Smooth muscle cell (in vitro differentiated cells): ENCODE data around the gene TRIM7. TPM values are rescaled to one million over a fixed set of nuclear protein-coding genes. Genes with fewer than 3 reads are reported as not detected.

Experiments
- DNase-seq: peaks from one replicate; lab custom pipeline; 2025; ENCODE audit not compliant: unreplicated experiment; lab: John Stamatoyannopoulos, UW
- H2AFZ ChIP-seq: fragments of 200-600 bp; sonication (generic); 2 replicates; pipeline ENCODE4 v1.6.0; 2016; ENCODE audit warnings: antibody characterized with exemption, low read depth, mild to moderate bottlenecking
- H3F3A ChIP-seq: fragments of 200-600 bp; sonication (generic); 2 replicates; pipeline ENCODE4 v1.6.0; 2017; ENCODE audit warnings: antibody characterized with exemption, low read depth
- H3K27ac ChIP-seq: fragments of 200-600 bp; sonication (generic); 2 replicates; pipeline ENCODE4 v1.5.1; 2016; ENCODE audit warnings: low read depth, mild to moderate bottlenecking
- H3K27me3 ChIP-seq: fragments of 200-600 bp; sonication (generic); 2 replicates; pipeline ENCODE4 v1.6.1; 2016; ENCODE audit warnings: low read depth, mild to moderate bottlenecking
- H3K36me3 ChIP-seq: fragments of 200-600 bp; sonication (generic); 2 replicates; pipeline ENCODE4 v1.5.1; 2016; ENCODE audit warnings: low read depth
- H3K4me1 ChIP-seq: fragments of 200-600 bp; sonication (generic); 2 replicates; pipeline ENCODE4 v1.5.1; 2016; ENCODE audit warnings: low read depth
- H3K4me2 ChIP-seq: fragments of 200-600 bp; sonication (generic); 2 replicates; pipeline ENCODE4 v1.6.0; 2016; ENCODE audit warnings: mild to moderate bottlenecking
- H3K4me3 ChIP-seq: fragments of 200-600 bp; sonication (generic); 2 replicates; pipeline ENCODE4 v1.5.1; 2016; ENCODE audit warnings: mild to moderate bottlenecking
- H3K79me2 ChIP-seq: fragments of 200-600 bp; sonication (generic); 2 replicates; pipeline ENCODE4 v1.6.0; 2016; ENCODE audit warnings: low read depth, mild to moderate bottlenecking
- H3K9ac ChIP-seq: fragments of 200-600 bp; sonication (generic); 2 replicates; pipeline ENCODE4 v1.6.0; 2016; ENCODE audit warnings: low read depth
- H3K9me3 ChIP-seq: fragments of 200-600 bp; sonication (generic); replicated peaks from 2 replicates; pipeline ENCODE4 v1.5.1; 2016; ENCODE audit warnings: low read depth
- H4K20me1 ChIP-seq: fragments of 200-600 bp; sonication (generic); 2 replicates; pipeline ENCODE4 v1.6.0; 2016; ENCODE audit warnings: low read depth
- WGBS: methylation state at CpG from one replicate; pipeline ENCODE4 v1.1.7; 2016; ENCODE audit warnings: low lambda C conversion rate; 5-methylcytosine and 5-hydroxymethylcytosine counted together
- polyA plus RNA-seq: library from polyadenylated mRNA; unstranded; fragments of >200 nt; fragmentation: Nextera tagmentation; extraction: Ambion mirVana; gene quantifications from 2 replicates; pipeline ENCODE4 v1.2.1, GENCODE V29; 2016
- total RNA-seq: library from RNA; depleted of rRNA; stranded (reverse); fragments of >200 nt; gene quantifications from 2 replicates; pipeline ENCODE4 v1.2.3, GENCODE V29; 2014
- TF ChIP-seq, protein P1 (sequence below): fragments of 200-600 bp; sonication (generic); IDR thresholded peaks from 2 replicates; pipeline ENCODE4 v1.5.1; 2017; ENCODE audit warnings: borderline replicate concordance, mild to moderate bottlenecking, antibody characterized with exemption; ENCODE audit not compliant: insufficient read depth, poor library complexity, severe bottlenecking

Gene TRIM7
- total and polyA plus RNA-seq, 2 experiments from 2014 or later = not detected

DNA sequence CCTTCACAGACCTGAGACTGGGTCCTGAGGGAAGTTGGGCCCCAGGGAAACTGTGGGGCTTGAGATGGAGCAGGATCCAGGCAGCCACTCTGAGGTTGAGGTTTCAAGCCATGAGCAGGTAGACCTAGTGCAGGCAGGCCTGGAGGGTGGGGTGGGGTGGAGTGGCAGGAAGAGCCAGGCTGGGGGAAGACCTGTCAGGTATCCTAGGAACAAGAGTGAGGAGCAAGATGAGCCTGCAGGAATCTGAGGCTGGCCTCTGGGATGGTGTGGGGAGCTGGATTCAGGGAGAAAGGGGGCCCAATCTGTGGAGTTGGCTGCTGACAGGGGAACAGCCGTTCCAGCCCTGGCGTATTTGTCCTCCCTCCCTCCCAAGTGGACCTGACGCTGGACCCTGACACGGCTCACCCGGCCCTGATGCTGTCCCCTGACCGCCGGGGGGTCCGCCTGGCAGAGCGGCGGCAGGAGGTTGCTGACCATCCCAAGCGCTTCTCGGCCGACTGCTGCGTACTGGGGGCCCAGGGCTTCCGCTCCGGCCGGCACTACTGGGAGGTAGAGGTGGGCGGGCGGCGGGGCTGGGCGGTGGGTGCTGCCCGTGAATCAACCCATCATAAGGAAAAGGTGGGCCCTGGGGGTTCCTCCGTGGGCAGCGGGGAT is 28.9 kb upstream of the TRIM7 start:
- no peak overlapping the region for H3K4me2 ChIP-seq
- no peak overlapping the region for H2AFZ ChIP-seq
- peaks cover 7% of the 10 kb centered on the region for H3K79me2 ChIP-seq
- no peak for DNase-seq
- TF ChIP-seq, protein P1, sequence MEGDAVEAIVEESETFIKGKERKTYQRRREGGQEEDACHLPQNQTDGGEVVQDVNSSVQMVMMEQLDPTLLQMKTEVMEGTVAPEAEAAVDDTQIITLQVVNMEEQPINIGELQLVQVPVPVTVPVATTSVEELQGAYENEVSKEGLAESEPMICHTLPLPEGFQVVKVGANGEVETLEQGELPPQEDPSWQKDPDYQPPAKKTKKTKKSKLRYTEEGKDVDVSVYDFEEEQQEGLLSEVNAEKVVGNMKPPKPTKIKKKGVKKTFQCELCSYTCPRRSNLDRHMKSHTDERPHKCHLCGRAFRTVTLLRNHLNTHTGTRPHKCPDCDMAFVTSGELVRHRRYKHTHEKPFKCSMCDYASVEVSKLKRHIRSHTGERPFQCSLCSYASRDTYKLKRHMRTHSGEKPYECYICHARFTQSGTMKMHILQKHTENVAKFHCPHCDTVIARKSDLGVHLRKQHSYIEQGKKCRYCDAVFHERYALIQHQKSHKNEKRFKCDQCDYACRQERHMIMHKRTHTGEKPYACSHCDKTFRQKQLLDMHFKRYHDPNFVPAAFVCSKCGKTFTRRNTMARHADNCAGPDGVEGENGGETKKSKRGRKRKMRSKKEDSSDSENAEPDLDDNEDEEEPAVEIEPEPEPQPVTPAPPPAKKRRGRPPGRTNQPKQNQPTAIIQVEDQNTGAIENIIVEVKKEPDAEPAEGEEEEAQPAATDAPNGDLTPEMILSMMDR = no peak
- 95% methylated on average over 17 of the region's 24 CpGs for WGBS
- no peak overlapping the region for H3K9ac ChIP-seq
- H3K4me3 ChIP-seq = no peak overlapping the region
- H3K27ac ChIP-seq = no peak overlapping the region
- H3K36me3 ChIP-seq = peaks cover 9% of the 10 kb centered on the region
- H3K27me3 ChIP-seq = no peaks in the 10 kb centered on the region
- peaks cover 50% of the 10 kb centered on the region for H3F3A ChIP-seq
- peaks cover 43% of the 10 kb centered on the region for H4K20me1 ChIP-seq
- no peaks in the 10 kb centered on the region for H3K9me3 ChIP-seq
- H3K4me1 ChIP-seq = no peaks in the 10 kb centered on the region

DNA sequence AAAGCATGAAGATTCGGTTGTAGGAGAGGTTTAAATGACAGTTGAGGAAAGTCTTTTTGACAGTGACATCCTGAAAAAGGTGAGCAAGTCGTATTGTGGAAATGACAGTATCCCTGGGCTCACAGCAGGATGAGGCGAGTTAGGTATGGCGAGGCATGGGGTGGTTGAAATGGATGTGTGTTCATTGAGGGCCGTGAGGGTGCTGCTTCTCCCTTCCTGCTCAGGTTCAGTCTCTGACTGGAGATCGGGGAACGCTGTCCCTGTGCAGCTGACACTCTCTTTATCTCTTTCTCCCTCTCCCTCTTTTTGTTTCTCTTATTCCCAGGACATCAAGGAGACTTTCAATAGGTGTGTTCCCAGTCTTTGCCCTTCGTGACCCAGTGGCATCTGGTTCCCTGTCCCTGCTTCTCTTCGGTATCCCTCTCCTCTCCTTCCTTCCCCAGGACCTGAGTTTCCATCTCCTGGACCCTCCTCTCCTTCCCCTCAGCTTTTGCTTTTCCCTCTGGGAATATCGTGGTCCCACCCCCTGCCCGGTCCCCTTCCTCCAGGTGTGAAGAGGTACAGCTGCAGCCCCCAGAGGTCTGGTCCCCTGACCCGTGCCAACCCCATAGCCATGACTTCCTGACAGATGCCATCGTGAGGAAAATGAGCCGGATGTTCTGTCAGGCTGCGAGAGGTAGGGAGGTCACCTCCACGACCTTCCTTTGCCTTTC is 28.2 kb upstream of the TRIM7 start:
- H2AFZ ChIP-seq = no peak overlapping the region
- no peak overlapping the region for H3K27ac ChIP-seq
- H3K9ac ChIP-seq = no peak overlapping the region
- peaks cover 37% of the 10 kb centered on the region for H4K20me1 ChIP-seq
- no peak overlapping the region for H3K4me3 ChIP-seq
- no peaks in the 10 kb centered on the region for H3K9me3 ChIP-seq
- peaks cover 43% of the 10 kb centered on the region for H3F3A ChIP-seq
- H3K36me3 ChIP-seq = peaks cover 2% of the 10 kb centered on the region
- peaks cover 7% of the 10 kb centered on the region for H3K79me2 ChIP-seq
- no peak overlapping the region for H3K4me2 ChIP-seq
- H3K27me3 ChIP-seq = no peaks in the 10 kb centered on the region
- WGBS = 93% methylated on average over 16 of the region's 16 CpGs
- H3K4me1 ChIP-seq = no peaks in the 10 kb centered on the region
- TF ChIP-seq, protein P1 = no peak
- no peak for DNase-seq

DNA sequence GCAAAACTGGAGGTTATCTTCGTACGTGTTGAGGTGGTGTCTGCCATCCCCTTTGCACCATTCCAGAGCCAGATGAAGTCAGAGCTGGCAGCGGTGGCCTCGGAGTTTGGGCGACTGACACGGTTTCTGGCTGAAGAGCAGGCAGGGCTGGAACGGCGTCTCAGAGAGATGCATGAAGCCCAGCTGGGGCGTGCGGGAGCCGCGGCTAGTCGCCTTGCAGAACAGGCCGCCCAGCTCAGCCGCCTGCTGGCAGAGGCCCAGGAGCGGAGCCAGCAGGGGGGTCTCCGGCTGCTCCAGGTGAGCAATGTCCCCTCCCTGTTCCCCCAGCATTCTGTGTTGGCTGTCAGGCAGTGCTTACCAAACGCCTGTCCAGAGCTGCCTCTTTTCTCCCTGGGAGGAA is 27.6 kb upstream of the TRIM7 start:
- DNase-seq = no peak
- H3K4me2 ChIP-seq = no peak overlapping the region
- WGBS = 96% methylated on average over 18 of the region's 18 CpGs
- H3K4me1 ChIP-seq = no peaks in the 10 kb centered on the region
- no peaks in the 10 kb centered on the region for H3K9me3 ChIP-seq
- H3K79me2 ChIP-seq = peaks cover 13% of the 10 kb centered on the region
- TF ChIP-seq, protein P1 = no peak
- H3K27me3 ChIP-seq = no peaks in the 10 kb centered on the region
- peaks cover 2% of the 10 kb centered on the region for H3K36me3 ChIP-seq
- H4K20me1 ChIP-seq = peaks cover 30% of the 10 kb centered on the region
- H3K4me3 ChIP-seq = no peak overlapping the region
- no peak overlapping the region for H3K9ac ChIP-seq
- H2AFZ ChIP-seq = no peak overlapping the region
- peaks cover 38% of the 10 kb centered on the region for H3F3A ChIP-seq
- no peak overlapping the region for H3K27ac ChIP-seq
